HepG2 (cell line): ENCODE data around the gene TMEM182. TPM values are rescaled to one million over a fixed set of nuclear protein-coding genes. Genes with fewer than 3 reads are reported as not detected.

Experiments used
- ATAC-seq: fragments of 200-7000 bp; cut with Tn5 transposase; 3 replicates; pipeline ENCODE4 v1.9.1; 2020; ENCODE audit warnings: mild to moderate bottlenecking, moderate library complexity
- BruUV-seq: library from RNA; stranded (reverse); fragments of 400-500 nt; replicated peaks from 2 replicates; lab custom pipeline; 2021; lab: Mats Ljungman, UMichigan
- CTCF ChIA-PET: fragments of 300-600 bp; formaldehyde crosslinking; extraction: SDS; loops from one replicate; lab custom pipeline; 2021; ENCODE audit warnings: low total read pairs, inconsistent platforms, low intra/inter-chr PET ratio; lab: Yijun Ruan, JAX
- POLR2A ChIA-PET: fragments of 350-600 bp; sonication (Branson Sonifier 250); formaldehyde crosslinking; loops from one replicate; lab custom pipeline; 2020; ENCODE audit warnings: antibody characterized with exemption, inconsistent platforms; lab: Yijun Ruan, JAX
- DNase-seq: peaks from one replicate; pipeline ENCODE4 v3.0.0-alpha.2; 2015; ENCODE audit warnings: low spot score
- FAIRE-seq: peaks from 3 replicates; lab custom pipeline; 2011; peaks lifted over from hg19 to GRCh38; lab: Jason Lieb, UNC
- H2AFZ ChIP-seq: one replicate; pipeline ENCODE4 v1.6.1; 2011; ENCODE audit warnings: low read length, inconsistent platforms
- H3K27ac ChIP-seq: fragments of 300-600 bp; 3 replicates; pipeline ENCODE4 v1.8.0; 2011; ENCODE audit warnings: mixed run types, mild to moderate bottlenecking, mixed read lengths, low read length, inconsistent platforms; ENCODE audit not compliant: insufficient read depth; ENCODE audit errors: extremely low read length
- H3K27me3 ChIP-seq, 2 experiments: fragments of 200-600 bp in 1 of 2; 2 replicates in 1 of 2; 3 replicates in 1 of 2; pipeline versions ENCODE4 v1.6.0 to v1.8.0; 2011; ENCODE audit warnings: low read length in 2 of 2, mild to moderate bottlenecking in 2 of 2, moderate library complexity in 2 of 2, inconsistent platforms in 1 of 2; ENCODE audit not compliant: insufficient read depth in 2 of 2, control insufficient read depth in 1 of 2
- H3K36me3 ChIP-seq, 2 experiments: fragments of 200-600 bp in 1 of 2; replicated peaks in 1 of 2; 2 replicates in 1 of 2; 3 replicates in 1 of 2; pipeline versions ENCODE4 v1.5.1 to v1.8.0; 2011; ENCODE audit warnings: low read length in 2 of 2, inconsistent platforms in 1 of 2; ENCODE audit not compliant: insufficient read depth in 2 of 2, control insufficient read depth in 1 of 2
- H3K4me1 ChIP-seq: 2 replicates; pipeline ENCODE4 v1.5.1; 2012; ENCODE audit warnings: low read length, inconsistent platforms; ENCODE audit not compliant: insufficient read depth
- H3K4me2 ChIP-seq: 2 replicates; pipeline ENCODE4 v1.6.0; 2011; ENCODE audit warnings: low read depth, low read length, inconsistent platforms
- H3K4me3 ChIP-seq, 3 experiments: fragments of 200-600 bp in 1 of 3; sonication (generic), shearing (Covaris generic) in 1 of 3; replicated peaks in 1 of 3; 2 replicates each; pipeline ENCODE4 v1.5.1; 2011 to 2016; ENCODE audit warnings: low read length in 3 of 3, inconsistent platforms in 2 of 3, low read depth in 2 of 3, mild to moderate bottlenecking in 2 of 3, control low read depth in 1 of 3, mixed read lengths in 1 of 3; ENCODE audit not compliant: insufficient read depth in 1 of 3
- H3K79me2 ChIP-seq: one replicate; pipeline ENCODE4 v1.6.1; 2011; ENCODE audit warnings: low read length, inconsistent platforms; ENCODE audit not compliant: insufficient read depth
- H3K9ac ChIP-seq: 2 replicates; pipeline ENCODE4 v1.6.0; 2011; ENCODE audit warnings: mild to moderate bottlenecking, low read depth, low read length, inconsistent platforms; ENCODE audit not compliant: insufficient read depth
- H3K9me3 ChIP-seq: 2 replicates; pipeline ENCODE4 v1.5.1; 2012; ENCODE audit warnings: mild to moderate bottlenecking, low read length
- H4K20me1 ChIP-seq: 2 replicates; pipeline ENCODE4 v1.6.0; 2011; ENCODE audit warnings: inconsistent platforms, mild to moderate bottlenecking, low read length, moderate library complexity; ENCODE audit not compliant: insufficient read depth
- AFF4 ChIP-seq: sonication (generic); formaldehyde crosslinking; IDR thresholded peaks from 2 replicates; pipeline ENCODE4 v1.4.0; 2020; ENCODE audit warnings: missing genetic modification reagents
- ATF4 ChIP-seq, 2 experiments: fragments of 450-650 bp in 1 of 2; sonication (generic) in 1 of 2; formaldehyde crosslinking; IDR thresholded peaks; 2 replicates each; pipeline versions ENCODE4 v1.5.0 to v1.8.0; 2020 to 2022; ENCODE audit warnings: mild to moderate bottlenecking in 1 of 2, missing genetic modification reagents in 1 of 2
- ATRX ChIP-seq: sonication (generic); formaldehyde crosslinking; IDR thresholded peaks from 2 replicates; pipeline ENCODE4 v1.4.0; 2020; ENCODE audit warnings: missing genetic modification reagents, borderline replicate concordance
- CBX2 ChIP-seq, 2 experiments: fragments of 200-600 bp in 1 of 2; sonication (generic); formaldehyde crosslinking in 1 of 2; IDR thresholded peaks; 2 replicates each; pipeline versions ENCODE4 v1.7.0 to v1.8.1; 2018 to 2022; ENCODE audit warnings: low read depth in 2 of 2, low read length in 1 of 2, mild to moderate bottlenecking in 1 of 2, missing genetic modification reagents in 1 of 2
- CBX5 ChIP-seq: sonication (generic); formaldehyde crosslinking; IDR thresholded peaks from 2 replicates; pipeline ENCODE4 v1.4.0; 2020; ENCODE audit warnings: missing genetic modification reagents, borderline replicate concordance
- DRAP1 ChIP-seq: IDR thresholded peaks from 2 replicates; pipeline ENCODE4 v1.6.1; 2016; ENCODE audit warnings: missing genetic modification reagents, missing compliant biosample characterization
- HNRNPUL1 ChIP-seq: fragments of 200-400 bp; formaldehyde crosslinking; IDR thresholded peaks from 2 replicates; pipeline ENCODE4 v1.6.1; 2017; ENCODE audit warnings: low read depth, mild to moderate bottlenecking, low read length, moderate library complexity
- MAZ ChIP-seq, 2 experiments: sonication (generic) in 1 of 2; formaldehyde crosslinking in 1 of 2; IDR thresholded peaks; 2 replicates each; pipeline versions ENCODE4 v1.5.0 to v1.6.1; 2012 to 2020; ENCODE audit warnings: low read depth in 2 of 2, mild to moderate bottlenecking in 2 of 2, borderline replicate concordance in 1 of 2, improper control_type of control experiment in 1 of 2, low read length in 1 of 2, missing genetic modification reagents in 1 of 2, moderate library complexity in 1 of 2
- MXD3 ChIP-seq: IDR thresholded peaks from 2 replicates; pipeline ENCODE4 v1.6.1; 2016; ENCODE audit warnings: mild to moderate bottlenecking, missing biosample characterization, missing genetic modification reagents
- RAD21 ChIP-seq: fragments of 450-650 bp; formaldehyde crosslinking; IDR thresholded peaks from 2 replicates; pipeline ENCODE4 v1.5.0; 2020; ENCODE audit warnings: mild to moderate bottlenecking
- SMAD9 ChIP-seq: sonication (generic); formaldehyde crosslinking; IDR thresholded peaks from 2 replicates; pipeline ENCODE4 v1.5.1; 2020; ENCODE audit warnings: mild to moderate bottlenecking, missing genetic modification reagents
- TBX3 ChIP-seq: fragments of 450-650 bp; IDR thresholded peaks from 2 replicates; pipeline ENCODE4 v1.6.1; 2017; ENCODE audit warnings: antibody characterized with exemption, mild to moderate bottlenecking, inconsistent platforms, borderline replicate concordance
- TCF12 ChIP-seq, 2 experiments: fragments of 450-650 bp in 1 of 2; sonication (generic) in 1 of 2; formaldehyde crosslinking in 1 of 2; IDR thresholded peaks; 2 replicates each; pipeline versions ENCODE4 v1.6.1 to v1.8.0; 2017 to 2022; ENCODE audit warnings: antibody characterized with exemption in 1 of 2, mild to moderate bottlenecking in 1 of 2, missing genetic modification reagents in 1 of 2, moderate library complexity in 1 of 2
- TEAD3 ChIP-seq: optimal IDR thresholded peaks from 2 replicates; pipeline ENCODE3; 2016; ENCODE audit warnings: borderline replicate concordance
- ZNF264 ChIP-seq: sonication (generic); formaldehyde crosslinking; IDR thresholded peaks from 2 replicates; pipeline ENCODE4 v1.4.0; 2020; ENCODE audit warnings: missing genetic modification reagents
- WGBS: methylation state at CpG from one replicate; pipeline ENCODE4 v1.1.6; 2017; ENCODE audit warnings: low lambda C conversion rate; 5-methylcytosine and 5-hydroxymethylcytosine counted together
- in situ Hi-C: cut with HindIII; loops from 2 replicates; pipeline ENCODE4 v1.10.0; 2017; ENCODE audit warnings: low pct_unique_long_range_greater_than_20kb; ENCODE audit not compliant: extremely low pct_ligation_motif_present
- intact Hi-C: fragments of 100-400 bp; cut with micrococcal nuclease; formaldehyde crosslinking; loops from one replicate; pipeline ENCODE4 v1.10.0; 2022; ENCODE audit not compliant: unreplicated experiment
- polyA plus RNA-seq, 8 experiments: library from polyadenylated mRNA; depleted of rRNA in 3 of 8; stranded (reverse) in 7 of 8; unstranded in 1 of 8; fragments of >200 nt; fragmentation: Illumina TruSeq in 4 of 8; extraction: Trizol in 4 of 8; gene quantifications; 2 replicates each; pipeline versions ENCODE4 v1.2.1 to v1.2.3, GENCODE V29; 2011 to 2016; ENCODE audit warnings: low read depth in 4 of 8, missing spikeins in 1 of 8, mixed read lengths in 1 of 8; ENCODE audit not compliant: insufficient read depth in 1 of 8
- total RNA-seq, 5 experiments: library from RNA; depleted of rRNA; stranded (reverse); fragments of >200 nt; fragmentation: Illumina TruSeq; extraction: Trizol; gene quantifications; 2 replicates each; pipeline ENCODE4 v1.2.3, GENCODE V29; 2016; ENCODE audit warnings: low read depth in 1 of 5

The TMEM182 gene
- total and polyA plus RNA-seq, 2 of the 13 experiments (the other 11 are each of a cell fraction or from before 2014, with no cell fraction given), result 8.7 to 8.9 TPM

GRCh38 chr2:102784940-102785339 is 23.1 kb downstream of the TMEM182 start:
- H3K27ac ChIP-seq, result no peak overlapping the region
- peaks cover 0 to 3% of the 10 kb centered on the region in 2 experiments; a peak in 1 of 5 replicates for H3K36me3 ChIP-seq
- H3K27me3 ChIP-seq, result no peaks in the 10 kb centered on the region
- no peak overlapping the region for H3K9ac ChIP-seq
- H2AFZ ChIP-seq, result no peak overlapping the region
- ChIA-PET POLR2A (no interaction called here), CTCF (no interaction called here)
- FAIRE-seq, result no peak
- no peak for TF ChIP-seq SMAD9 (CRISPR knock-in tag)
- no peak for TF ChIP-seq ZNF264 (CRISPR knock-in tag)
- TF ChIP-seq RAD21 (CRISPR knock-in tag), result no peak
- no peak for TF ChIP-seq TEAD3 (CRISPR knock-in tag)
- no peak for TF ChIP-seq ATRX
- TF ChIP-seq HNRNPUL1, result no peak
- TF ChIP-seq MAZ (IDR thresholded peaks at IDR 0.05; ENCODE audit: borderline replicate concordance, low read depth, low read length), result no peak
- TF ChIP-seq MAZ (CRISPR knock-in tag; IDR thresholded peaks at IDR 0.05; ENCODE audit: low read depth), result no peak
- TF ChIP-seq ATF4 (CRISPR knock-in tag; IDR thresholded peaks at IDR 0.05), result no peak
- TF ChIP-seq CBX2 (IDR thresholded peaks at IDR 0.05; ENCODE audit: low read depth, low read length), result no peak
- no peak for TF ChIP-seq CBX2 (CRISPR knock-in tag; IDR thresholded peaks at IDR 0.05; ENCODE audit: low read depth)
- no peak for TF ChIP-seq TBX3
- TF ChIP-seq DRAP1 (CRISPR knock-in tag), result no peak
- TF ChIP-seq TCF12 (IDR thresholded peaks at IDR 0.05), result no peak
- TF ChIP-seq TCF12 (CRISPR knock-in tag; IDR thresholded peaks at IDR 0.05), result no peak
- TF ChIP-seq AFF4 (CRISPR knock-in tag), result no peak
- no peak for TF ChIP-seq CBX5 (CRISPR knock-in tag)
- no peak for TF ChIP-seq MXD3 (CRISPR knock-in tag)
- in situ Hi-C loops (no loop called here), intact Hi-C loops (no loop called here)
- WGBS, result 96% methylated on average over 3 of the region's 3 CpGs
- peaks cover 6% of the 10 kb centered on the region; the same call in 1 of the 2 replicates for H3K4me1 ChIP-seq
- BruUV-seq, result no TSS peak
- H3K79me2 ChIP-seq, result no peaks in the 10 kb centered on the region
- H3K4me3 ChIP-seq, result no peak overlapping the region
- H4K20me1 ChIP-seq, result no peaks in the 10 kb centered on the region
- H3K9me3 ChIP-seq, result no peaks in the 10 kb centered on the region
- no peak for DNase-seq
- no peak for ATAC-seq
- H3K4me2 ChIP-seq, result no peak overlapping the region
